Activated CD8-positive, alpha-beta memory T cell treated with anti-CD3 and anti-CD28 coated beads, Interleukin-2, amount 50 U/mL, for 4 hours (primary cell): ENCODE measurements around the gene IL1RAPL1.
"Not testable (repeated sequence)": the region's sequence is repeated elsewhere in the genome, so short reads cannot be mapped to it uniquely, and the experiment has no call there.

Experiments
- DNase-seq: peaks from one replicate; pipeline ENCODE4 v3.0.0-alpha.2; 2020

The IL1RAPL1 gene

GRCh38 chrX:28997706-28998463 is 410.6 kb downstream of the IL1RAPL1 start:
- no peak for DNase-seq

GRCh38 chrX:28998609-28999135 is 411.4 kb downstream of the IL1RAPL1 start:
- no peak for DNase-seq

DNA sequence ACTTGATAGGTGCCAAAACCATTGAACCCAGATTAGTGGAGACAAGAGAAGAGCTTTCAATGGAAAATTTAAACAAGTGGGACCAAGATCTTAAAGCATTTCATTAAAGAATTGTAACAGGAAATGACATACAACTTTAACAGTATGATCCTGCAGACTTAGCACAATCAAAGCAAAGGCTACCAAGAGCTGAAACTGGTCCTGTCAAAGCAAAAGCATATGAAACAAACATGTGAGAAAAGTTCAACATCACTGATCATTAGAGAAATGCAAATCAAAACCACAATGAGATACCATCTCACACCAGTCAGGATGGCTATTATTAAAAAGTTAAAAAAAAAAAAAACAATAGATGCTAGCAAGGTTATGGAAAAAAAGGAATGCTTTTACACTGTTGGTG is 425.6 kb downstream of the IL1RAPL1 start:
- no peak for DNase-seq

- no peak for DNase-seq
These were observed 436.0 kb downstream of the IL1RAPL1 start for GRCh38 chrX:29023207-29023606.

DNA sequence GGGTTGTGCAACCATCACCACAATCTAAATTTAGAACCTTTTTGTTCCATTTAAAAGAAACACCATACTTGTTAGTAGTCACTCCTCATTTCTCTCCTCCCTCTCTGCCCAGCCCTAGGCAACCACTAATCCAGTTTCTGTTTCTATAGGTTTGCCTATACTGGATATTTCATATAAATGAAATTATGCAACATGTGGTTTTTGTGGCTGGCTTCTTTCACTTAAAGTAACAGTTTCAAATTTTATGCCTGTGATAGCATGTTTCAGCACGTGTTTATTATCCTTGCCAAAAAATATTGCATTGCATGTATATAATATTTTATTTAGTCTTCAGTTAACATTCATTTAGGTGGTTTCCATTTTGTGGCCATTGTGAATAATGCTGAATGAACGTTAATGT is 437.6 kb downstream of the IL1RAPL1 start:
- no peak for DNase-seq

DNA sequence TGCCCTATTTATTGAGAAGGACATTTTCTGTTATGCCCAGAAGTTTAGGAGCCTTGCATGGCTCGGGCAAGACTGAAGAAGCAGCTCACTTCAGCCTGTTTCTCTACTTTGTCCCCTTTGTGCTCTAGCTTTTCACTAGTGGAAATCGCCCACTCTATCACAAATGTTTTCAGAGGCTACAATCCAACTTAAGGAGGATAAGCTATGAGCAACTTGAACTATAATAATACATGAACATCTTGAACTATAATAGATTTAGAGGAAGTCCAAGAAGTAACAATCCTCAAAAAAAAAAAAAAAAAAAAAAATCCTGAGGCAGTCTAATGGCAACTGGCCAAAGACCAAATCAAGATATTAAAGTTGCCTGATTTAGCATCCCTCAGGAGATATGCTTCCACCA is 452.3 kb downstream of the IL1RAPL1 start:
- no peak for DNase-seq

DNA sequence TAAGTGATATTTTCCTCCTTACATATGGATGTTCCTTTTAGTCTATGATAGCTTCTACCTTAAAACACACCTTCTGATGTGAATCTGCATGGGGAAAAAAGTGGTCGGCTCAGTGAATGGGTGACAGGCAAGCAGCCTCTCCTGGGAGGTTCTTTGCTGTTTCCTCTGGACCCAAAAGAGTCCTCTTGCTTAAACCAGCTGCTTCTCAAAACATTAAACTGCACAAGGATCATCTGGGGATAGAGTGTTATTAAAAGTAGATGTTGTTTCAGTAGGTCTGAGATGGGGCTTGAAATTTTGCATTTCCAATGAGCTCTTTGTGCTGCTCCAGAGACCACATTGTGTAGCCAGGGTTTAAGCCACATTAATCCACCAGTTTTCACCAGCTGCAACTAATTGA is 452.9 kb downstream of the IL1RAPL1 start:
- DNase-seq, result no peak

DNA sequence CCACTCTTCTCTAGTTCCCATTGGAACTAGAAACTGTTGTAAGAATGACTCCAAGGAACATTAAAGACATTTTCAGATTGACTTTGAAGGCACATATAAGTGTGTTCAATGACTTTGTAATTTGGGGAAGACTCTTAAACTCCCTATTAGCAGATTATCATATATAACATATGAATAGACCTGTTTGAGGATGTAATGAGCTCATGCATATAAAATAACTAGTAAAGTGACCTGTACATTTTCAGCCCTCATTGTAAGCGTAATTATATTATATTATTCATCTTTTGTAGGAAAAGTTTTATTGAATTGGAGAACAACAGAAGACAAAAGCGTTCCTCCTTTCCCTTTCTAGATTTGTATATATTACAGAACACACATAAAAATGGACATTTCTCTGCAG is 455.1 kb downstream of the IL1RAPL1 start:
- DNase-seq, result no peak

DNA sequence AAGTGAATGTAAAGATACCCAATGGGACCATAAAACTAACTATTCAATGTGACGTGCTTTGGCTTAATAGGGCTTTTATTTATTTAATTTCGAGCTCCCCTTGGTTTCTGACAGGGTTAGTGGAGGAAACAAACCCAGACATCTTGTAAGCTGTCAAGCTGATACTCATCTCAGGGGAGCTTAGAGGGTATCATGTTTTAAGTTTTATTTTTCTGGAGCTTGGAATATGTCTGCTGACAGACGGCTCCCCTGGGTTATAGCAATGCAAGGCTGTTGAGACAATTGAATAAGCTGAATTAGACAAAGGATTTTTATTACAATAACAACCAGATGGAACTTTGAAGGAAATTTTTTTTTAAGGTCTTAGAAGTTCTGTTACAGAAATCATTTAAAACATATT is 456.5 kb downstream of the IL1RAPL1 start:
- no peak for DNase-seq

GRCh38 chrX:29044423-29045184 is 457.4 kb downstream of the IL1RAPL1 start:
- no peak for DNase-seq

DNA sequence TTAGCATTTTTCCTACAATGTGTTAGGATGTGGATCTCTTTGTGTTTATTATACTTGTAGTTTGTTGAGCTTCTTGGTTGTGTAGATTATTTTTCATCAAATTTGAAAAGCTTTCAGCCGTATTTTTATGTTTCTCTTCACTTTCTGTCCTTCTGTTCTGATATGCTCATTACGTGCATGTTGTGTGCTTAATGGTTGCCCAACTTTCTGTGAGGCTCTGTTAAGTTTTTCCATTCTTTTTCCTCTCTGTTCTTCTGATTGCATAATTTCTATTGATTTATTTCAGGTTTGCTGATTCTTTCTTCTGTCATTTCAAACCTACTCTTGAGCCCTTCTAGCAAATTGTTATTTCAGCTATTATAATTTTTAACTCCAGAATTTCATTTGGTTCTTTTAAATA is 478.2 kb downstream of the IL1RAPL1 start:
- no peak for DNase-seq

DNA sequence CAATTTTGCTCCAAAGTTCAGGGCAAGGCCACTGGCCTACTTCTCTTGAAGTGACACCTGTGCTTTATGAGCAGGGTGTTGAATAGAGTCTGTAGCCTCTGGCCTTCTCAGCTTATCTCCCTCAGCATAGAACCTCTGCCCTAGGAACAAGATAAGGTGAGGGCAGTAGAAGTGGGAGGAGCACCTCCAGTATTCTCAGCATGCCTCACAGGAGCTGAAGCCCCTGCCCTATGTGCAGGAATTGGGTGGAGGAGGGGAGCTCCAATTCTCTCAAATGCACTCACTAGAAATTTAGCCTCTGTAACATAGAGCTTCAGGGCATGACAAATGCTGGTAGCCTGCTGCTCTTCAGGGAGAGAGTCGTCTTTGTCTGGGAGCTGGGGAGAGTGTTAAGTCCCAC is 479.3 kb downstream of the IL1RAPL1 start:
- DNase-seq, result no peak

GRCh38 chrX:29067351-29067750 is 480.1 kb downstream of the IL1RAPL1 start:
- no peak for DNase-seq

DNA sequence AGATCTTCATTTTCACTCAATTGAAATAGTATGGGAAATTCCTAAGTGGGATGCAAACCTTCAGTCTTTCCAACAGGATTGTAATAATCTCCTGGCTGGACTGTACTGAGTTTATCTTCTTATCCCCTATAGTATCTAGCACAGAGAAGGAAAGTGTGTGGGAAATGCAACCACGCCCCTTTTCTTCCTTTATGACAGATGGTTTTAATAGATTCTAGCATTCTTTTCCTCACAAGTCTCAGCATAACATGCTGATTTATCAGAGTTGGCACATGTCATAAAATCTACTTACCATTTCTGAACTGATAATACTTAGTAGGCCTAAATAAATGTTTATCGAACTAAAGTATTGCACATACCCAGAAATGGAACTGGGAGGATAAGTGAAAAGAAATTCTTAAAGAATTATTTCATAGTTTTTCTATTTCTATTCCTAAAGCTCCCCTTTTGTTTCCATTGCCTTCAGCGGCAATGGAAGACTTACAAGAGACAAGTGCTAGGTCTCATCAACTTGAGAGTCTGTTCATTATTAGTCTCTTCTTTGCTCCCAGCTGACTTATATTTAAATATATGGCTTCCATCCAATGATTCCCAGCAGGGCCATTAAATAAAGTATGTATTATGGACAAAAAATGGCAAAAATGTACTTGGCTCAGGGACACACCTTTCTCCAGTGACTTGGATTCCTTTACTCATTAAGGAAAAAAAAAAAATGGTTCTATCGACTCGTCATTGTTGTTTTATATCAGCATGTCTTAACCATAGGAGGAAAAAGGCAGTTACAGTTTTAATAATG is 484.5 kb downstream of the IL1RAPL1 start:
- DNase-seq, result no peak

- no peak for DNase-seq
These were observed 495.3 kb downstream of the IL1RAPL1 start for GRCh38 chrX:29082558-29082957.

DNA sequence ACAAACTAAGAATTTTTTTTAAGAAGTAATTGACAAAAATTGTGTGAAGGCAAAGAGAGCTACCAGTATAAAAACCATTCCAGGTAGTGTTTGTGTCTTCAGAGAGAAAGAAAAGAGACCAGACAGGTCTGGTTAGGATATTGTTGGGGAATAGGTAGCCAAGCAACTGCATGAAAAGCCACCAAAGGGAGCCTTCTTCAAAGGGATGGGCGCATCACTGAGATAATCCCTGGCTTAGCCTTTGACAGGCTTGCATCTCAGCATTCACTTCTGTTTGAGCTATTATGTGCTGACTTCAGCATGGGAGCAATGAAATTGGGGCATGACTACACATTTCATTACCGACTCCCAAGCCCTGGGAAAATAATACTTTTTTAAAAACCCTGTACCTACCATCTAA is 496.6 kb downstream of the IL1RAPL1 start:
- no peak for DNase-seq

GRCh38 chrX:29090811-29091210 is 503.6 kb downstream of the IL1RAPL1 start:
- no peak for DNase-seq

DNA sequence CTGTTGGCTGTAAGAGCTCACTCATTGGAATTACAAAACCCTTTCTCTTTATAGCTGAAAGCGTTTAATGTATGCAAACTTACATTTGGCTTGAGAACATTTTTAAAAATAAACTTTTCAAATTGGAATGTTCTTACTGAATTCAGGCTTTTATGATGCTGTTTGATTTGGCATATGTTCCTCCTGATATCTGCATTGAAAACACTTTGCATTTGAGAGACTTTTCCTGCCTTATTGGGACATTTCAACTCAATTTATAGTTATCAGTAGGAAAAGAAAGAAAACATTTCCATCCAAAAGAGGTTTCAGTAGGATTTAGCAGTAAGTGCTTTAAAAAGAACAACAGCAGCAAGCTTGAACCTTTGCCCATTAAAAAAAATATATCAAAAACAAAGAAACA is 520.0 kb downstream of the IL1RAPL1 start:
- DNase-seq, result no peak

- no peak for DNase-seq
These were observed 522.8 kb downstream of the IL1RAPL1 start for GRCh38 chrX:29110041-29110440.

DNA sequence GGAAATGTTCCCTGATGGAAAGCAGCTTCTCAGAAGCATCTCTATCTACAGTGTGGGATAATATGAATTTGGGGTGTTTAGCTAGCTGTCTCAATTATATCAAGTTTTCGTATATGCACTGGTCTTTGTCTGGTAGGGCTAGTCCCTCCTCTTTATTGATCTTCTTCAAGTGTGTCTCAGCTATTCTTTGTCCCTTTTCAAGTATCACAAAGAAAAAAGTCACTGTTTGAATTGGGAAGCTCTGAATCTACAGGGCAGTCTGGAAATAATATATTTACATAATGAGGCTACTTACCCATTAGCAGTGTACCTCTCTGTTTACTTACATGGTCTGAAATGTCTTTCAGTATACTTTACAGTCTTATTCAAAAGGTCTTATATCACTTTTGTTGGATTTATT is 526.0 kb downstream of the IL1RAPL1 start:
- DNase-seq, result no peak

DNA sequence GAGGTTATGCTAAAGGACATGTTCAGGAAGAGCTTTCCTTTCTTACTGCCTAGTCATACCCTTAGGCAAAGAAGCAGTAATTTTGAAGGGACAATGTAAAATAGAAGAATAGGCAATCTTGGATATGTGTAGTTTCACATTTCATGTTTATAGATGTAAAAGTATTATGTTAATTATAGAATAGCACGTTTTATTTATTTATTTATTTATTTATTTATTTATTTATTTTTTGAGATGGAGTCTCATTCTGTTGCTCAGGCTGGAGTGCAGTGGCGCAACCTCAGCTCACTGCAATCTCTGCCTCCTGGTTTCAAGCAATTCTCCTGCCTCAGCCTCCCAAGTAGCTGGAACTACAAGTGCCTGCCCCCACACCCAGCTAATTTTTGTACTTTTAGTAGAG is 535.6 kb downstream of the IL1RAPL1 start:
- not testable (repeated sequence) for DNase-seq

GRCh38 chrX:29130905-29131304 is 543.7 kb downstream of the IL1RAPL1 start:
- DNase-seq, result no peak

DNA sequence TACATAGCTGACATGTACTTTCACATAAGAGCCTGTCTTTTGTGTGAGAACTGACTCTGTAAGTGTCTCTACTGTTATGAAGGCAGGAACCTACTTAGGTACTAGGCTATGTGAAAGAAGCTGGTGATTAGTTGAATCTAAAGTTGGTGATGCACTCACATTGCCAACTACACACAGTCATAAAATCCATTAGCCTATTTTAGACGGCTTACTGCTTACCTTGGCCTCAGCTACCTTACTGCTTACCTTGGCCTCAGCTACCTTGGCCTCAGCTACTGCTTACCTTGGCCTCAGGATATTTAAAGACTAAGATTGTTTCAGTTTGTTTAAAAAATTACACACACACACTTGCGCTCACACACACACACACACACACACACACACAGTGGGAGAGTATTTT is 549.7 kb downstream of the IL1RAPL1 start:
- no peak for DNase-seq
